ENCODE measurements around the gene MDN1.

GRCh38 chr6:89604653-89605052 is 214.9 kb downstream of the MDN1 start:
- TF ChIP-seq CTCF (IDR thresholded peaks at IDR 0.05) (no peak), POLR2A (IDR thresholded peaks at IDR 0.05) (no peak)

Data from uterus (tissue), 2 donors.